SK-N-SH (cell line): ENCODE measurements around the gene ATP13A5.

Experiments used
- CTCF ChIP-seq: fragments of 200-600 bp; sonication (generic); IDR thresholded peaks from 2 replicates; pipeline ENCODE4 v1.6.1; 2017; ENCODE audit warnings: antibody characterized with exemption, mild to moderate bottlenecking, moderate library complexity
- POLR2AphosphoS5 ChIP-seq: IDR thresholded peaks from 2 replicates; pipeline ENCODE4 v1.6.1; 2012; ENCODE audit warnings: low read depth, low read length

DNA sequence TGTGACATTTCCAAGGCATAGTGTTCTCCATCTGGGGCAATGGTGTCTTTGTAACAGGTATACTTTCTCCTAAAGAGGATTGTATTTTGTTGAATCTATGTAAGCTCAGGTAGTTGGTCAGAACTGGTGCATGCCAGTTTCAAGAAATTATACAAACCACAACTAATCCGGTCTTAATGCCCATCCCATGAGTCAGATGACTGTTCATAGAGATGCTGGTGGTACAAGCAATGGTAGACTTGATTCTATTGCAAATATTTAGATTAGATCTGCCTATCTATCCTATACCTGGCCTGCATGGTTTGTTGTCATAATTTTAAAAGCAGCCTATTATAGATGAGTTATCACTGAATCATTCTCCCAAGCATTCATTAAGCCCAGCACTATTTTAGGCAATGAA, 43.5 kb downstream of the ATP13A5 start:
- TF ChIP-seq CTCF (no peak), POLR2AphosphoS5 (no peak)
